GM23338 (cell line): ENCODE measurements around the gene GTF2E1. TPM values are rescaled to one million over a fixed set of nuclear protein-coding genes. Genes with fewer than 3 reads are reported as not detected.

ENCODE experiments used
- ATAC-seq: fragments of 200-7000 bp; cut with Tn5 transposase; 3 replicates; pipeline ENCODE4 v1.9.1; 2020
- DNase-seq: peaks from one replicate; pipeline ENCODE4 v3.0.0-alpha.2; 2015; ENCODE audit warnings: low spot score
- H2AFZ ChIP-seq: fragments of 200-600 bp; sonication (generic); 2 replicates; pipeline ENCODE4 v1.8.0; 2016; ENCODE audit warnings: antibody characterized with exemption, mild to moderate bottlenecking, moderate library complexity
- H3F3A ChIP-seq: fragments of 200-600 bp; sonication (generic); replicated peaks from 2 replicates; pipeline ENCODE4 v1.8.0; 2017; ENCODE audit warnings: antibody characterized with exemption, mixed run types, low read depth
- H3K27ac ChIP-seq: fragments of 200-600 bp; sonication (generic); 2 replicates; pipeline ENCODE4 v1.6.1; 2016; ENCODE audit warnings: low read depth
- H3K27me3 ChIP-seq: fragments of 200-600 bp; sonication (generic); 2 replicates; pipeline ENCODE4 v1.8.0; 2016; ENCODE audit warnings: mild to moderate bottlenecking, mixed run types, moderate library complexity; ENCODE audit not compliant: insufficient read depth
- H3K36me3 ChIP-seq: fragments of 200-600 bp; sonication (generic); 2 replicates; pipeline ENCODE4 v1.8.0; 2016; ENCODE audit warnings: mild to moderate bottlenecking; ENCODE audit not compliant: insufficient read depth
- H3K4me1 ChIP-seq: fragments of 200-600 bp; sonication (generic); 2 replicates; pipeline ENCODE4 v1.8.0; 2016; ENCODE audit warnings: mild to moderate bottlenecking, moderate library complexity; ENCODE audit not compliant: insufficient read depth
- H3K4me2 ChIP-seq: fragments of 200-600 bp; sonication (generic); 2 replicates; pipeline ENCODE4 v1.7.1; 2017; ENCODE audit warnings: mixed run types
- H3K4me3 ChIP-seq: fragments of 200-600 bp; sonication (generic); 2 replicates; pipeline ENCODE4 v1.6.1; 2016; ENCODE audit warnings: mixed run types
- H3K79me2 ChIP-seq: fragments of 200-600 bp; sonication (generic); replicated peaks from 2 replicates; pipeline ENCODE4 v1.8.0; 2017; ENCODE audit warnings: mild to moderate bottlenecking; ENCODE audit not compliant: insufficient read depth
- H3K9me2 ChIP-seq: fragments of 200-600 bp; sonication (generic); 2 replicates; pipeline ENCODE4 v1.8.0; 2017; ENCODE audit not compliant: insufficient read depth
- H4K20me1 ChIP-seq: fragments of 200-600 bp; sonication (generic); replicated peaks from 2 replicates; pipeline ENCODE4 v1.8.0; 2017; ENCODE audit warnings: mild to moderate bottlenecking; ENCODE audit not compliant: insufficient read depth
- H3K27ac Mint-ChIP-seq: 2 replicates; pipeline ENCODE4 v1.8.0; 2020; ENCODE audit warnings: inconsistent platforms, mild to moderate bottlenecking, moderate library complexity, mixed read lengths
- H3K27me3 Mint-ChIP-seq: 3 replicates; pipeline ENCODE4 v1.8.0; 2022; ENCODE audit warnings: low read depth, mild to moderate bottlenecking, moderate library complexity, mixed read lengths, inconsistent platforms; ENCODE audit not compliant: insufficient read depth, poor library complexity
- H3K36me3 Mint-ChIP-seq: 3 replicates; pipeline ENCODE4 v1.8.0; 2021; ENCODE audit warnings: low read depth, mild to moderate bottlenecking, inconsistent platforms, moderate library complexity, mixed read lengths
- H3K4me1 Mint-ChIP-seq: 3 replicates; pipeline ENCODE4 v1.8.0; 2020; ENCODE audit warnings: mild to moderate bottlenecking, inconsistent platforms, mixed read lengths
- H3K4me3 Mint-ChIP-seq: 3 replicates; pipeline ENCODE4 v1.8.0; 2021; ENCODE audit warnings: moderate library complexity, mild to moderate bottlenecking, inconsistent platforms, mixed read lengths
- H3K9me3 Mint-ChIP-seq: 3 replicates; pipeline ENCODE4 v1.8.0; 2020; ENCODE audit warnings: moderate library complexity, mild to moderate bottlenecking, inconsistent platforms, mixed read lengths
- CTCF ChIP-seq, 2 experiments: fragments of 200-600 bp in 1 of 2; sonication (generic) in 1 of 2; conservative IDR thresholded peaks; 2 replicates each; pipeline versions ENCODE4 v1.5.1 to v1.6.1; 2016 to 2017; ENCODE audit warnings: antibody characterized with exemption in 2 of 2, low read depth in 2 of 2, mild to moderate bottlenecking in 2 of 2, moderate library complexity in 1 of 2
- ETS1 ChIP-seq: IDR thresholded peaks from 2 replicates; pipeline ENCODE4 v1.6.1; 2016; ENCODE audit warnings: antibody characterized with exemption
- EZH2 ChIP-seq: fragments of 200-600 bp; sonication (generic); IDR thresholded peaks from one replicate; pipeline ENCODE4 v1.8.0; 2017; ENCODE audit warnings: antibody characterized with exemption, mild to moderate bottlenecking, low read depth; ENCODE audit not compliant: unreplicated experiment
- JUNB ChIP-seq: IDR thresholded peaks from one replicate; pipeline ENCODE4 v1.6.1; 2016; ENCODE audit warnings: antibody characterized with exemption; ENCODE audit not compliant: unreplicated experiment
- REST ChIP-seq: IDR thresholded peaks from one replicate; pipeline ENCODE4 v1.6.1; 2018; ENCODE audit warnings: antibody characterized with exemption; ENCODE audit not compliant: unreplicated experiment
- ZNF114 ChIP-seq: fragments of 250-450 bp; sonication (Bioruptor Pico); IDR thresholded peaks from 2 replicates; pipeline ENCODE4 v1.5.0; 2020; ENCODE audit warnings: mild to moderate bottlenecking, moderate library complexity
- ZNF462 ChIP-seq: fragments of 250-450 bp; sonication (Bioruptor Pico); IDR thresholded peaks from 2 replicates; pipeline ENCODE4 v1.5.0; 2020; ENCODE audit warnings: mild to moderate bottlenecking, moderate library complexity
- polyA plus RNA-seq: library from polyadenylated mRNA; unstranded; fragments of >200 nt; fragmentation: Nextera tagmentation; extraction: Ambion mirVana; gene quantifications from 2 replicates; pipeline ENCODE4 v1.2.1, GENCODE V29; 2016
- total RNA-seq: library from RNA; depleted of rRNA; stranded (reverse); fragments of >200 nt; shearing (Covaris generic); gene quantifications from 2 replicates; pipeline ENCODE4 v1.2.3, GENCODE V29; 2014

The GTF2E1 gene
- total and polyA plus RNA-seq, 2 experiments from 2014 or later: 24.3 to 69.0 TPM

- TF ChIP-seq REST (no peak), CTCF (conservative IDR thresholded peaks at IDR 0.05; ENCODE audit: low read depth in 2 of 2) (no peak), JUNB (no peak), ETS1 (no peak), EZH2 (no peak)
These were observed 31.4 kb downstream of the GTF2E1 start (continued) for GRCh38 chr3:120773932-120774331.

GRCh38 chr3:120775411-120775810 is 32.9 kb downstream of the GTF2E1 start:
- Histone ChIP-seq H3K4me1 (peaks cover 9% of the 10 kb centered on the region; the same call in 1 of the 2 replicates), H3K79me2 (peaks cover 24% of the 10 kb centered on the region), H3K27me3 (no peaks in the 10 kb centered on the region), H3K4me2 (no peak overlapping the region), H3F3A (no peaks in the 10 kb centered on the region), H2AFZ (no peak overlapping the region), H4K20me1 (peaks cover 2% of the 10 kb centered on the region; the same call in 1 of the 2 replicates), H3K9me2 (no peaks in the 10 kb centered on the region), H3K36me3 (peaks cover 12% of the 10 kb centered on the region; the same call in 1 of the 2 replicates), H3K4me3 (no peak overlapping the region), H3K27ac (no peak overlapping the region)
- Mint-ChIP-seq H3K27me3 (no peaks in the 10 kb centered on the region), H3K36me3 (peaks cover 37% of the 10 kb centered on the region), H3K4me1 (peaks cover 18% of the 10 kb centered on the region), H3K4me3 (no peak overlapping the region), H3K9me3 (no peaks in the 10 kb centered on the region), H3K27ac (no peak overlapping the region)
- DNase-seq (no peak), ATAC-seq (no peak)
- TF ChIP-seq ZNF114 (CRISPR knock-in tag): no peak
- TF ChIP-seq ZNF462 (CRISPR knock-in tag): no peak
- no peak for TF ChIP-seq ETS1
